ENCODE data around the gene UPP2. TPM values are rescaled to one million over a fixed set of nuclear protein-coding genes. Genes with fewer than 3 reads are reported as not detected.
A peak's percentile ranks its signal among the peaks of the same experiment; 100 is the strongest.

Gene UPP2
- total and polyA plus RNA-seq, 2 experiments from 2014 or later, result 0.70 TPM; not detected in 1

GRCh38 chr2:158134655-158135054, 33.0 kb downstream of the UPP2 start:
- Histone ChIP-seq H3K36me3 (replicated peaks; ENCODE audit: insufficient read depth, low read depth) (no peaks in the 10 kb centered on the region), H3K4me1 (ENCODE audit: insufficient read depth) (peaks cover 31% of the 10 kb centered on the region), H4K20me1 (ENCODE audit: insufficient read depth, poor library complexity, severe bottlenecking) (no peaks in the 10 kb centered on the region), H3K27ac (no peak overlapping the region), H3K9me2 (replicated peaks; ENCODE audit: insufficient read depth) (no peaks in the 10 kb centered on the region), H3K4me2 (no peak overlapping the region), H3K27me3 (no peaks in the 10 kb centered on the region), H3K9me3 (ENCODE audit: low read depth) (no peaks in the 10 kb centered on the region), H3K4me3 (no peak overlapping the region), H2AFZ (no peak overlapping the region), H3K79me2 (no peaks in the 10 kb centered on the region)
- WGBS (ENCODE audit: low lambda C conversion rate, missing lambda C conversion rate), result 75% methylated on average over 6 of the region's 6 CpGs
- DNase-seq (ENCODE audit: low spot score), result peak; percentile 68
- TF ChIP-seq CTCF (IDR thresholded peaks at IDR 0.05; ENCODE audit: poor library complexity) (no peak), EZH2phosphoT487 (IDR thresholded peaks at IDR 0.05; ENCODE audit: low read depth, severe bottlenecking, unreplicated experiment) (no peak), EZH2 (IDR thresholded peaks at IDR 0.05; ENCODE audit: borderline replicate concordance) (no peak)

GRCh38 chr2:158135096-158135495, 33.4 kb downstream of the UPP2 start:
- no peaks in the 10 kb centered on the region for H3K27me3 ChIP-seq
- H3K9me3 ChIP-seq (ENCODE audit: low read depth), result no peaks in the 10 kb centered on the region
- H3K27ac ChIP-seq, result no peak overlapping the region
- H3K4me2 ChIP-seq, result no peak overlapping the region
- no peaks in the 10 kb centered on the region for H4K20me1 ChIP-seq (ENCODE audit: insufficient read depth, poor library complexity, severe bottlenecking)
- H3K36me3 ChIP-seq (replicated peaks; ENCODE audit: insufficient read depth, low read depth), result no peaks in the 10 kb centered on the region
- H3K4me1 ChIP-seq (ENCODE audit: insufficient read depth), result peaks cover 27% of the 10 kb centered on the region
- H2AFZ ChIP-seq, result no peak overlapping the region
- no peak for TF ChIP-seq EZH2phosphoT487 (IDR thresholded peaks at IDR 0.05; ENCODE audit: low read depth, severe bottlenecking, unreplicated experiment)
- TF ChIP-seq CTCF (IDR thresholded peaks at IDR 0.05; ENCODE audit: poor library complexity), result no peak
- no peak for TF ChIP-seq EZH2 (IDR thresholded peaks at IDR 0.05; ENCODE audit: borderline replicate concordance)
- no peaks in the 10 kb centered on the region for H3K9me2 ChIP-seq (replicated peaks; ENCODE audit: insufficient read depth)
- H3K79me2 ChIP-seq, result no peaks in the 10 kb centered on the region
- H3K4me3 ChIP-seq, result no peak overlapping the region
- DNase-seq (ENCODE audit: low spot score), result no peak
- WGBS (ENCODE audit: low lambda C conversion rate, missing lambda C conversion rate), result 97% methylated on average over 1 of the region's 1 CpG

- no peak for TF ChIP-seq EZH2 (IDR thresholded peaks at IDR 0.05; ENCODE audit: borderline replicate concordance)
- WGBS (ENCODE audit: low lambda C conversion rate, missing lambda C conversion rate), result 64% methylated on average over 5 of the region's 5 CpGs
- H3K4me1 ChIP-seq (ENCODE audit: insufficient read depth), result peaks cover 8% of the 10 kb centered on the region
- no peaks in the 10 kb centered on the region for H3K9me2 ChIP-seq (replicated peaks; ENCODE audit: insufficient read depth)
- H3K4me2 ChIP-seq, result no peak overlapping the region
- H3K27ac ChIP-seq, result no peak overlapping the region
- H3K79me2 ChIP-seq, result no peaks in the 10 kb centered on the region
- no peaks in the 10 kb centered on the region for H3K27me3 ChIP-seq
- no peaks in the 10 kb centered on the region for H3K36me3 ChIP-seq (replicated peaks; ENCODE audit: insufficient read depth, low read depth)
- peak; percentile 31 for DNase-seq (ENCODE audit: low spot score)
- no peak overlapping the region for H2AFZ ChIP-seq
- H3K4me3 ChIP-seq, result no peak overlapping the region
- H4K20me1 ChIP-seq (ENCODE audit: insufficient read depth, poor library complexity, severe bottlenecking), result no peaks in the 10 kb centered on the region
- H3K9me3 ChIP-seq (ENCODE audit: low read depth), result no peaks in the 10 kb centered on the region
Observed at GRCh38 chr2:158138255-158138654, 36.6 kb downstream of the UPP2 start.

GRCh38 chr2:158140201-158140600, 38.5 kb downstream of the UPP2 start:
- H3K4me2 ChIP-seq, result no peak overlapping the region
- H3K27me3 ChIP-seq, result no peaks in the 10 kb centered on the region
- no peaks in the 10 kb centered on the region for H3K79me2 ChIP-seq
- 92% methylated on average over 1 of the region's 1 CpG for WGBS (ENCODE audit: low lambda C conversion rate, missing lambda C conversion rate)
- no peak for DNase-seq (ENCODE audit: low spot score)
- no peak overlapping the region for H2AFZ ChIP-seq
- no peak overlapping the region for H3K4me3 ChIP-seq
- no peak for TF ChIP-seq EZH2 (IDR thresholded peaks at IDR 0.05; ENCODE audit: borderline replicate concordance)
- TF ChIP-seq CTCF (IDR thresholded peaks at IDR 0.05; ENCODE audit: poor library complexity), result no peak
- TF ChIP-seq EZH2phosphoT487 (IDR thresholded peaks at IDR 0.05; ENCODE audit: low read depth, severe bottlenecking, unreplicated experiment), result no peak
- no peaks in the 10 kb centered on the region for H3K9me3 ChIP-seq (ENCODE audit: low read depth)
- H4K20me1 ChIP-seq (ENCODE audit: insufficient read depth, poor library complexity, severe bottlenecking), result no peaks in the 10 kb centered on the region
- no peaks in the 10 kb centered on the region for H3K9me2 ChIP-seq (replicated peaks; ENCODE audit: insufficient read depth)
- no peaks in the 10 kb centered on the region for H3K4me1 ChIP-seq (ENCODE audit: insufficient read depth)
- no peaks in the 10 kb centered on the region for H3K36me3 ChIP-seq (replicated peaks; ENCODE audit: insufficient read depth, low read depth)
- no peak overlapping the region for H3K27ac ChIP-seq

All from hepatocyte (in vitro differentiated cells).